Lower leg skin (tissue), 3 donors: Measurements from ENCODE around the gene EBF4.

ENCODE experiments used
- CTCF ChIP-seq, 3 donors: fragments of 450-650 bp; IDR thresholded peaks; one replicate each; pipeline ENCODE4 v1.5.1; 2016; ENCODE audit warnings: antibody characterized with exemption in 3 of 3, mild to moderate bottlenecking in 3 of 3, moderate library complexity in 2 of 3
- POLR2A ChIP-seq, 2 donors: fragments of 450-650 bp; IDR thresholded peaks; one replicate each; pipeline ENCODE4 v1.6.1; 2016 to 2017; ENCODE audit warnings: antibody characterized with exemption in 2 of 2, mild to moderate bottlenecking in 1 of 2, moderate library complexity in 1 of 2

DNA sequence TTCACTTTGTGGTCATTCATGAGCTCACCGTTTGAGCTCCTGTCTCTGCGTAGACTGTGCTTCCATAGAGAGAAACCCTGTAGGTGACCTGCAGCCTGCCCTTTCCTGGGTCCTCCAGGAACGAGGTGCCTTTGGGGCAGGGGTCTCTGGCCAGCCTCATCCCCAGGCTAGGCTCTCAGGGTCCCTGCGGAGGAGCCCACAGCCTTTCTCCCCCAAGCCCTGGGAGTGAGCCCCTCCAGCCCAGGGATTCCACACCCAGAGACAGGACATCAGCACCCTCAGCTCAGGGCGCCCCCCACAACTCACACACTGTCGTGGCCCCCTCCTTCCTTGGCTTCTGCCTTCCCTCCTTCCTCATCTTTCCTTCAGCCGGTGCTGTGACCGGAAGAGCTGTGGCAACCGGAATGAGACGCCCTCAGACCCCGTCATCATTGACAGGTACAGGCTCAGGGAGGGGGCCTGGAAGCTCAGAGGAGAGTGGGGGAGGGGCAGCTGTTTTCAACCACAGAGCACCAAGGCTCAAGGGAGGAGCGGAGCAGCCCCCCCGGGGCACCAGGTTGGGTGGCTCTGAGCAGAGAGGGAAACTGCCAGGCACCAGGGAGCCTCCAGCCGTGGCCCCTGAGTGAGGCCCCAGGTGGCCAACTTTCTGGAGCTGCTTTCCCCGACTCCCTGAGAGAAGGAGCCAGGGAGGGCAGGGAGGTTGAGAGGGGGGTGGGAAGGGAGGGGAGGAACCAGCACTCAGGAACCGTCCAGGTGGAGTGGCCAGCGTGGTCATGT lies 16.8 kb downstream of the EBF4 start:
- no peak for TF ChIP-seq CTCF (IDR thresholded peaks at IDR 0.05)
- TF ChIP-seq POLR2A (IDR thresholded peaks at IDR 0.05), result no peak
